HG02852 (cell line): ENCODE results near the gene S100A2.
"Not testable (repeated sequence)": the region's sequence is repeated elsewhere in the genome, so short reads cannot be mapped to it uniquely, and the experiment has no call there.

Source experiments
- ATAC-seq: cut with Tn5 transposase; IDR thresholded peaks from one replicate; pipeline ENCODE4 v1.9.1; 2021; ENCODE audit warnings: mild to moderate bottlenecking, moderate library complexity; ENCODE audit not compliant: unreplicated experiment

Gene S100A2

GRCh38 chr1:153566414-153567371 lies 1.0 kb upstream of the S100A2 start:
- ATAC-seq = no peak

DNA sequence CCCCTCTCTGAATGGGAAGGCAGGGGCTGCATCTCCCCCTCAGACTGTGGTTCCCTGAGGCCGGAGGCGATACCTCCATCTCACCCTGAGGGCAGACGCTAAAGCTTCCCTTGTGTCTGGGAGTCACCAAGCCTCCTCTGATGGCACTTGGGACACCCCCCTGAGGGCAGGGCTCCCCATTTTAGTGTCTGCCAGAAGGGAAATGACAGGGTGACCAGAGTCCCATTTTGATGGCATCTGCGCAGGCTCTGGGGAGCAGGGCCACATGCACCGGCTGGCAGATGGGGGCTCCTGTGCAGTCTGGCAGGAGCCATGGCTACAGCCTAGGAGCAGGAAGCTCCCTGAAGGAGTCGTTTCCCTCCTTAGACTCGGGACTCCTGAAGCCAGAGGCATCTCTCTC lies 1.7 kb downstream of the S100A2 start:
- ATAC-seq = no peak

- ATAC-seq = no peak
These were observed 2.2 kb downstream of the S100A2 start for GRCh38 chr1:153563483-153563901.

DNA sequence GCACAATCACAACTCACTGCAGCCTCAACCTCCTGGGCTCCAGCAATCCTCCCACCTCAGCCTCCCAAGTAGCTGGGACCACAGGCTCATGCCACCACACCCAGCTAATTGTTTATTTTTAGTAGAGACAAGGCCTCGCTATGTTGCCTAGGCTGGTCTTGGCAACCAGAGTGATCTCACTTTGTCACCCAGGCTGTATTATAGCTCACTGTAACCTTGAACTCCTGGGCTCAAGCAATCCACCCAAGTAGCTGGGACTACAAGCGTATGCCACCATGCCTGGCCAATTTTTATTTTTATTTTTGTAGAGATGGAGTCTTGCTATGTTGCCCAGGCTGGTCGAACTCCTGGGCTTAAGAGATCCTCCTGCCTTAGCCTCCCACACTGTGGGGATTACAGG lies 3.6 kb downstream of the S100A2 start:
- ATAC-seq = not testable (repeated sequence)

- no peak for ATAC-seq
These were observed 4.1 kb downstream of the S100A2 start for GRCh38 chr1:153561466-153561985.

- ATAC-seq = no peak
These were observed 4.7 kb downstream of the S100A2 start for GRCh38 chr1:153560771-153561465.

DNA sequence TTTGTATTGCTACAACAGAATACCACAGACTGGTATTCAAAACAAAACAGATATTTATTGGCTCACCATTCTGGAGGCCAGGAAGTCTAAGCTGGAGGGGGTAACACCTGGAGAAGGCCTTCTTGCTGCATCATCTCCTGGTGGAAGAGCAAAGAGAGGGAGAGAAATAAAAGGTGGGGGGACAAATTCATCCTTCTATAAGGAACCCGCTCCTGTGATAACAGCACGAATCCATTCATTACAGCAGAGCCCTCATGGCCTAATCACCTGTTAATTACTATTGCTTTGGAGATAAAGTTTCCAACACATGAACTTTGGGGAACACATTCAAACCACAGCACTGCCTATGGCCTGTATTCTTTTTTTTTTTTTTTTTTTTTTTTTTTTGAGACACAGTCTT lies 5.4 kb downstream of the S100A2 start:
- no peak for ATAC-seq

DNA sequence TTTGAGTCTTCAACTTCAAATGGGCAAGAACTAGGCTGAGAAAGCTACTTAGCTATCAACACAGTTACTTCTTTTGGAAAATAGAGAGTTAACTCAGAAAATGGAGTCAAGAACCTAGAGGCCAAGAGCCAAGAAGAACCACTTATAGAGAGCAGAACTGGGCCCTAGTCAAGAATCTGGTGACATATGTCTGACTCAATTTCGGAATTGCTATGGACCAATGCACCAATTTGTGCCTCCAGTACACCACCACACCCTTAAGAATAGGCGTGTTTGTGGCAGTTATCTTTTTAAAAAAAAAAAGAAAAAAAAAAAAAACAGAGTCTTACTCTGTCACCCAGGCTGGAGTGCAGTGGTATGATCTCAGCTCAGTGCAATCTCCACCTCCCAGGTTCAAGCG lies 7.8 kb downstream of the S100A2 start:
- ATAC-seq = no peak

DNA sequence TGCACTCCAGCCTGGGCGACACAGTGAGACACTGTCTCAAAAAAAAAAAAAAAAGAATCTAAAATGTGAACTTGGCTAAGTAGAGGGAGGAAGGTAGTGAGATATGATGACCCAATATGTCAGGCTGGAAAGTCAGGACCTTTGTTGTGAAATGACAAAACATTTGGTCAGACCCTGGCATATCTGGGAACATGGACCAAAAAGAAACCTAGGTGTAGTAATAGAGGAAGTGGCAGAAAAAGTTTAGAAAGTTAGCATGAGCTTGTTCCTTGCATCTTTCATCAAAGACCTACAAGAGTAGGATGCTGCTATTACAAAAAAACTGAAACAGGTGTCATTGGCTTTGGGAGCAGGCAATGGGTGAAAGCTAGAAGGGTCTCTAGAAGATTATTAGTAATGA lies 9.3 kb downstream of the S100A2 start:
- ATAC-seq = no peak

- ATAC-seq = no peak
These were observed 11.7 kb downstream of the S100A2 start for GRCh38 chr1:153553830-153554541.

DNA sequence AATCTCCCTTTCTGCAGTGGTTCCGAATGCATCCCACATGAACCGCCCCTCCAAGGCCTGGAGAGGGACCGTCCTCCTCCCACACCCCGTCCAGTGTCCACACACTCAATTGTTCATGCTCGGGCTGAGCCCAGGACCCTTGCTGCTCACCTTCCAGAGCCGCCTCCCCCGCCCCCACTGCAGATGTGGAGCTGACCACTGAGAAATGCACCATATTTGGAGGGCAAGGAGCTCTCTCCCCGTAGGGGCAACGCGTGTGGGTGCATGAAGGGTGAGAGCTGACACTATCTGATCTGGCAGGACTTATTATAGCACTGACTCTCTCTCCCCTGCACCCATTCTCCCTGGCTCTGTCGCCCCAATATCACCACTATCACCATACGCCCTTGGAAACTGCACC lies 12.5 kb downstream of the S100A2 start:
- ATAC-seq = no peak

- no peak for ATAC-seq
These were observed 13.3 kb downstream of the S100A2 start for GRCh38 chr1:153552335-153552734.

DNA sequence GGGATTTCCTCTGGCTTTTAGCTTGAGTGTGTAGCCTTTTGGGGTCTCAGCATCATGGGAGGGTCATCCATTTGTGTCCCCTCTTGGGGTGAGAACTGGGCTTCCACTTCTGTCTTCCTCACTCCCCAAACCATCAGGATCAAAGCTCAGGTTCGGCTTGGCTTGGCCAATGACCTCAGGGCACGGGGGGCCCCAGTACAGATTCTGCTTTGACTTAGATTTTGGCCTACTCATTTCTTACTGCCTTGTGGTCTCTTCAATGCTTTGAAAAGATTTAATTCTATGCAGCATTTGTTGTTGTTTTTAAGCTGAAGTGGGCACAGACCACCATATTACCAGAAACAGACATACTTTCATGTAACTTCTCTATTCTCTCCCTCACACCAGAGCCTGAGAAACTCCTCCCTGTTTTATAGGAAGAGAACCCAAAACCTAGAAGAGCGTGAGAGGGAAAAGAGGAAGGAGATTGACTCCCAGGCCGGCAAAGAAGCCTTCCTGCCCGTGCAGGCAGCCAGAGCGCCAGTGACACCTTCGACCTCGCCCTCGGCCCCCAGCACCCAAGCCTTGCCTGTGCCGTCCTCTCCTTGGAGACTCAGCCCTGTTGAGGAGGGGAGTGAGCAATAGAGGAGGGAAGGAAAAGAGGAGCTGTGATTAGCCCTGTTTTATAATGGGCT lies 14.7 kb downstream of the S100A2 start:
- no peak for ATAC-seq

DNA sequence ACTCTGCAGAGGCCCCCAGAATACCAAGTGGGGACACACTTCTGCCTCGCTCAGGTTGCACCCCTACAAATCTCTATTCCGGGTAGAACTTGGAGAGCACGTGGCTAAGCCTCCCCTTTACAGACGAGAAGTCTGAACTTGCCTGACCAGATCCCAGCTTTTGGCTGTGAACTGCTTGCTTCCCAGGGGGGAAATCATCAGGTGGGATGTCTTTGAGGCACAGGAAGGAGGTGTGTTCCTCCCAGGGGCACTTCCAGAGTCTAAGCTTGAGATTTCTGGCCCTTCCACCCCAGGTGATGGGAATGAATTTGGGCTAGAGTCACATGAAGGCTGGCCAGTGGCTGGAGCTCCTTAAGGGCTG lies 15.3 kb downstream of the S100A2 start:
- ATAC-seq = no peak

DNA sequence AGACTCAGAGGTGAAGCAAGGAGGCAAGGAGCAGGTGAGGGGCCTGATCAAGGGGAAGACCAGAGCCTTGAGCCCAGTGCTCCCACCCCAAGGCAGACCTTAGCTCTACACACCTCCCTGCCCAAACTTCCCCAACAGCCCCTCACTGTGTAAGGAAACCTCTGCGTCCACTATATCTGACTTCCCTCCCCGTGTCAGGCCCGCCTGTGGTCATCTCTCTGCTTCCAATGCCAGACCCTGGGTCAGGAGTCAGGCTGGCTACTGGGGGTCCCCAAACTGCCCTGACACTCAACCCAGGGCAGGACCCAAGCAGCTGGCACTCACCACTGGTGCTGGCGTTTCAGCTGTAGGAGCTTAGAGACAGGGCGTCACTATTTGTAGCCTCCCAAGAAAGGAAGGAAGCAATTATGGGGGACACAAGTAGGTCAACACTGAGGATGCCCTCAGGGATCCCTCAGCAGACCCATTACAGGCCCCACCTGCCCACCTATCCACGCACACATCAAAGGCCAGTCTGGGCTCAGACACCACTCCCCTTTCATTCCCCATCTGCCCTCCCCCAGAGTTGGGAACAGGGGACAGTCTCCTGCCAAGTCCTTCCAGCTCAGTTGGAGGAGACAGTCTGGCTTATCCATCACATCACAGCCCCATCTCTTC lies 15.8 kb downstream of the S100A2 start:
- ATAC-seq = no peak

GRCh38 chr1:153548722-153549688 lies 16.6 kb downstream of the S100A2 start, which contains the start of gene S100A3:
Gene S100A3, minus strand, starts transcription at chr1:153549258. Its CDS starts 773 bp downstream, at chr1:153548485.
- no peak for ATAC-seq

DNA sequence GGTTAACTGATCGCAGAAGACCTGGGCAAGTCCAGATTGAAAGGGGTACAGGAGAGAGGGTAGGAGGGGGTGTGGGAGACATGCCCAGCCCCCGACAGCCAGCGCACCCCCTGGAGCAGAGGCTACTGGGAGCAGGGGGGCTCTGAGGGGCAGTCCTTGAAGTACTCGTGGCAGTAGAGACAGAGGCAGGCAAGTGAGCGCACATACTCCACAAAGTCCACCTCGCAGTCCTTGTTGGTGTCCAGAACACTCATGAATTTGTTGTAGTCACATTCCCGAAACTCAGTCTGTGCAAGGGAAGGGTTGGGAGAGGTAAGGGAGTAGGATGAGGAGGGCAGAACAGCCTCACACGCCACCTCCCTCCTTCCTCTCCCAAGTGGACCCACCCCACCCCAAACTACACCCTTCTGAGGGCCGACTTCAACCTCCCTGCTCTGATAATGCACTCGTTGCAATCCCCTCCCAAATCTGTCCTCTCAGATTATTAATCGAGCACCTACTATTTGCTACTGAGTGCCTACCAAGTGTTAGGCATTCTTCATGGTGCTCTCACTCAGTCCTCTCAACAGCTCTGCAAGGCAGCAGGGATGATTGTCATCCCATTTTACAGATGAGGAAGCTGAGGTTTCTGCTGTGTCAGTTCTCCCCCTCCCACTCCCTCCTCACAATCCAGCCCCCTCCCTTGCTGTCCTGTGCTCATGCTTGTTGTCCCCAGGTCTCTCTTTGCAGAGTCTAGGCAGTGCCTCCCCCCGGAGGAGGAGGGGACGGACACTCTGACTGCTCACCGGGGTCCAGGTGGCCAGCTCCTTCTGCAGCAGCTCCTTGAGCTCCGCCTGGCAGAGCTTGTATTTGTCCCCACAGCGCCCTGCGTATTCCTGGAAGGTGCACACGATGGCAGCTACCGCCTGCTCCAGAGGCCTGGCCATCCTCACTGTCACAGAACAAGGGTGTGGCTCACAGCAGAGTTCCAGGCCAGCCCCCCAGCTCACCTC lies 17.8 kb downstream of the S100A2 start:
- no peak for ATAC-seq
